ENCODE measurements around the gene NNT.

The NNT gene

DNA sequence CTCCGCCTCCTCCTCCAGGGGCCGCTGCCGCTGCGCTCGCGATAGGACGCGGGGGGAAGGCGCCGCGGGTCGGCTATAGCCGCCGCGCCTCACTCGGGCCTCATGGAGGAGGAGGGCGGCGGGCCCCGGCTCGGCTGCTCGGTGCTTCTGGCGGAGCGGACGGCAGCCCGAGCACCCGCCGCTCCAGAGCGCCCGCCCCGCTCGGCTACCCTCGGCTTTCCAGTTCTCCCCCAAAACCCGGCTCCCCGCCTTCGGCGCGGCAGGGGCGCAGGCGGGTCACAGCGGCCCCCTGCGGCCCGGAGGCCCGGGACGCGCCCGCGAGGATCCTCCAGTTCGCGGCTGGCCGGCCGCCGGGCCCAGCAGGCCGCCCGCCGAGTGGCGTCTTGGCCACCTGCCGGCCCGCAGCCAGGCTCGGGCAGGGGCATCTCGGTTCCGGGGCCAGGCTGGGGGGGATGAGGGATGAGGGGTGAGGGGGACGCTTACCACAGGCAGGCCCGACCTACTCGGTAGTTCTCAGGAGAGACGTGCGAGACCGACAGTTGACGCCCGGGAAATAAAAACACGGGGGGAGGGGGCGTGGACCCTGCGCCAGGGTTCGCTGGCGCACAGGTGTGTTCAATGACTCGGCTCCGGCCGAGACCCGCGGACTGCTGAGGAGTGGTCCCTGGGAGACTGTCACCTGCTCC, 46.0 kb upstream of the NNT start, which contains the start of gene PAIP1:
PAIP1 (minus strand) TSS at position 221 of the 686 bp plus-strand sequence. CDS start 231 bp downstream, outside the sequence.
- H3K4me1 ChIP-seq (ENCODE audit: low read depth, poor library complexity, severe bottlenecking) = peaks cover 28% of the 10 kb centered on the region
- H3K36me3 ChIP-seq (ENCODE audit: insufficient read depth) = no peaks in the 10 kb centered on the region
- peak within 1 kb of the TSS; percentile 83 for H3K27ac ChIP-seq
- peaks cover 28% of the 10 kb centered on the region for H3K79me2 ChIP-seq (ENCODE audit: insufficient read depth, low read depth)
- peak within 1 kb of the TSS; percentile 91 for H3K9ac ChIP-seq
- no peak within 1 kb of the TSS for H3K4me3 ChIP-seq (IDR thresholded peaks at IDR 0.05; ENCODE audit: insufficient read depth, low read depth, low read length)
- peak within 1 kb of the TSS; percentile 84 for H3K4me2 ChIP-seq
- TF ChIP-seq CTCF (conservative IDR thresholded peaks at IDR 0.05; ENCODE audit: low read depth, low read length) = peak; percentile 54; the same call in 1 of the 2 replicates
- H3K27me3 ChIP-seq (ENCODE audit: insufficient read depth, low read depth) = no peaks in the 10 kb centered on the region
- peak within 1 kb of the TSS; percentile 77 for H2AFZ ChIP-seq (ENCODE audit: low read depth)
- no peaks in the 10 kb centered on the region for H4K20me1 ChIP-seq (ENCODE audit: insufficient read depth)

DNA sequence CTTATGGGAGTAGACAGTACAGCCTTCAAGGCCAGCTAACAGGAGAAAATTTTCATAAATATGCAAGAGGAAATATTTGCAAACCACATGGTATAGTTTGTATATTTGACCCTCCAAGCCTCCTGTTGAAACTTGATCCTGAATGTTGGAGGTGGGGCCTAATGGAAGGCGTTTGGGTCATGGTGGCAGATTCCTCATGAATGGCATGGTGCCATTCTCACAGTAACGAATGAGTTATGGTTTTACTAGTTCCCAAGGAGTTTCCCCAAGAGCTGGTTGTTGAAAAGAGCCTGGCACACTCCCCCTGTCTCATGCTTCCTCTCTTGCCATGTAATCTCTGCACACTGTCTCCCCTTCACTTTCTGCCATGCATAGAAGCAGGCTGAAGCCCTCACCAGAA, 42.9 kb upstream of the NNT start:
- Histone ChIP-seq H3K4me1 (ENCODE audit: low read depth, poor library complexity, severe bottlenecking) (peaks cover 17% of the 10 kb centered on the region), H3K79me2 (ENCODE audit: insufficient read depth, low read depth) (peaks cover 10% of the 10 kb centered on the region), H3K36me3 (ENCODE audit: insufficient read depth) (no peaks in the 10 kb centered on the region), H2AFZ (ENCODE audit: low read depth) (no peak overlapping the region), H3K4me2 (no peak overlapping the region), H3K4me3 (IDR thresholded peaks at IDR 0.05; ENCODE audit: insufficient read depth, low read depth, low read length) (no peak overlapping the region), H4K20me1 (ENCODE audit: insufficient read depth) (no peaks in the 10 kb centered on the region), H3K9ac (no peak overlapping the region), H3K27ac (no peak overlapping the region), H3K27me3 (ENCODE audit: insufficient read depth, low read depth) (no peaks in the 10 kb centered on the region)
- no peak for TF ChIP-seq CTCF (conservative IDR thresholded peaks at IDR 0.05; ENCODE audit: low read depth, low read length)

DNA sequence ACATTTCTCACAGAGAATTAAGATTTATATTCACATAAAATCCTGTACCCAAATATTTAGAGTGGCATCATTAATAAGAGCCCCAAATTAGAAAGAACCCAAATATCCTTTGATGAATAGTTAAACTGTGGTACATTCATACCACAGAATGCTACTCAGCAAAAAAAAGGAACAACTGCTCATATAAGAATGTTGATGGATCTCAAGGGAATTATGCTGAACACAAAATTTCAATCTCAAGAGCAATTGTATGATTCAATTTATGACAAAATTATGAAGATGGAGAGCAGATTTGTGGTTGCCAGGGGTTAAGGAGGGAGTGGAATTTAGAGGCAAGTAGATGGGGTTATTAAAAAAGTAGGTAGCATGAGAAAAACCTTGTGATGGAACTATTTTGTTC, 41.6 kb upstream of the NNT start:
- Histone ChIP-seq H3K27ac (no peak overlapping the region), H4K20me1 (ENCODE audit: insufficient read depth) (no peaks in the 10 kb centered on the region), H3K4me1 (ENCODE audit: low read depth, poor library complexity, severe bottlenecking) (peaks cover 12% of the 10 kb centered on the region), H3K36me3 (ENCODE audit: insufficient read depth) (no peaks in the 10 kb centered on the region), H3K9ac (no peak overlapping the region), H3K4me2 (no peak overlapping the region), H3K27me3 (ENCODE audit: insufficient read depth, low read depth) (no peaks in the 10 kb centered on the region), H3K79me2 (ENCODE audit: insufficient read depth, low read depth) (no peaks in the 10 kb centered on the region; the same call in 1 of the 2 replicates), H2AFZ (ENCODE audit: low read depth) (no peak overlapping the region), H3K4me3 (IDR thresholded peaks at IDR 0.05; ENCODE audit: insufficient read depth, low read depth, low read length) (no peak overlapping the region)
- no peak for TF ChIP-seq CTCF (conservative IDR thresholded peaks at IDR 0.05; ENCODE audit: low read depth, low read length)

GRCh38 chr5:43563321-43563720, 39.7 kb upstream of the NNT start:
- no peak overlapping the region for H3K4me3 ChIP-seq (IDR thresholded peaks at IDR 0.05; ENCODE audit: insufficient read depth, low read depth, low read length)
- H2AFZ ChIP-seq (ENCODE audit: low read depth) = no peak overlapping the region
- no peaks in the 10 kb centered on the region for H3K36me3 ChIP-seq (ENCODE audit: insufficient read depth)
- H4K20me1 ChIP-seq (ENCODE audit: insufficient read depth) = no peaks in the 10 kb centered on the region
- H3K27ac ChIP-seq = no peak overlapping the region
- TF ChIP-seq CTCF (conservative IDR thresholded peaks at IDR 0.05; ENCODE audit: low read depth, low read length) = no peak
- H3K27me3 ChIP-seq (ENCODE audit: insufficient read depth, low read depth) = no peaks in the 10 kb centered on the region
- no peaks in the 10 kb centered on the region; the same call in 1 of the 2 replicates for H3K79me2 ChIP-seq (ENCODE audit: insufficient read depth, low read depth)
- H3K9ac ChIP-seq = no peak overlapping the region
- peaks cover 4% of the 10 kb centered on the region for H3K4me1 ChIP-seq (ENCODE audit: low read depth, poor library complexity, severe bottlenecking)
- no peak overlapping the region for H3K4me2 ChIP-seq
